HepG2 (cell line): ENCODE results near the gene BCAN. TPM values are rescaled to one million over a fixed set of nuclear protein-coding genes. Genes with fewer than 3 reads are reported as not detected.

Experiments used
- ATAC-seq: fragments of 200-7000 bp; cut with Tn5 transposase; 3 replicates; pipeline ENCODE4 v1.9.1; 2020; ENCODE audit warnings: mild to moderate bottlenecking, moderate library complexity
- BruUV-seq: library from RNA; stranded (reverse); fragments of 400-500 nt; replicated peaks from 2 replicates; lab custom pipeline; 2021; lab: Mats Ljungman, UMichigan
- CTCF ChIA-PET: fragments of 300-600 bp; formaldehyde crosslinking; extraction: SDS; loops from one replicate; lab custom pipeline; 2021; ENCODE audit warnings: low total read pairs, inconsistent platforms, low intra/inter-chr PET ratio; lab: Yijun Ruan, JAX
- POLR2A ChIA-PET: fragments of 350-600 bp; sonication (Branson Sonifier 250); formaldehyde crosslinking; loops from one replicate; lab custom pipeline; 2020; ENCODE audit warnings: antibody characterized with exemption, inconsistent platforms; lab: Yijun Ruan, JAX
- DNase-seq: peaks from one replicate; pipeline ENCODE4 v3.0.0-alpha.2; 2015; ENCODE audit warnings: low spot score
- FAIRE-seq: peaks from 3 replicates; lab custom pipeline; 2011; peaks lifted over from hg19 to GRCh38; lab: Jason Lieb, UNC
- H2AFZ ChIP-seq: one replicate; pipeline ENCODE4 v1.6.1; 2011; ENCODE audit warnings: low read length, inconsistent platforms
- H3K27ac ChIP-seq: fragments of 300-600 bp; 3 replicates; pipeline ENCODE4 v1.8.0; 2011; ENCODE audit warnings: mixed run types, mild to moderate bottlenecking, mixed read lengths, low read length, inconsistent platforms; ENCODE audit not compliant: insufficient read depth; ENCODE audit errors: extremely low read length
- H3K27me3 ChIP-seq, 2 experiments: fragments of 200-600 bp in 1 of 2; 2 replicates in 1 of 2; 3 replicates in 1 of 2; pipeline versions ENCODE4 v1.6.0 to v1.8.0; 2011; ENCODE audit warnings: low read length in 2 of 2, mild to moderate bottlenecking in 2 of 2, moderate library complexity in 2 of 2, inconsistent platforms in 1 of 2; ENCODE audit not compliant: insufficient read depth in 2 of 2, control insufficient read depth in 1 of 2
- H3K36me3 ChIP-seq, 2 experiments: fragments of 200-600 bp in 1 of 2; replicated peaks in 1 of 2; 2 replicates in 1 of 2; 3 replicates in 1 of 2; pipeline versions ENCODE4 v1.5.1 to v1.8.0; 2011; ENCODE audit warnings: low read length in 2 of 2, inconsistent platforms in 1 of 2; ENCODE audit not compliant: insufficient read depth in 2 of 2, control insufficient read depth in 1 of 2
- H3K4me1 ChIP-seq: 2 replicates; pipeline ENCODE4 v1.5.1; 2012; ENCODE audit warnings: low read length, inconsistent platforms; ENCODE audit not compliant: insufficient read depth
- H3K4me2 ChIP-seq: 2 replicates; pipeline ENCODE4 v1.6.0; 2011; ENCODE audit warnings: low read depth, low read length, inconsistent platforms
- H3K4me3 ChIP-seq, 3 experiments: fragments of 200-600 bp in 1 of 3; sonication (generic), shearing (Covaris generic) in 1 of 3; replicated peaks in 1 of 3; 2 replicates each; pipeline ENCODE4 v1.5.1; 2011 to 2016; ENCODE audit warnings: low read length in 3 of 3, inconsistent platforms in 2 of 3, low read depth in 2 of 3, mild to moderate bottlenecking in 2 of 3, control low read depth in 1 of 3, mixed read lengths in 1 of 3; ENCODE audit not compliant: insufficient read depth in 1 of 3
- H3K79me2 ChIP-seq: one replicate; pipeline ENCODE4 v1.6.1; 2011; ENCODE audit warnings: low read length, inconsistent platforms; ENCODE audit not compliant: insufficient read depth
- H3K9ac ChIP-seq: 2 replicates; pipeline ENCODE4 v1.6.0; 2011; ENCODE audit warnings: mild to moderate bottlenecking, low read depth, low read length, inconsistent platforms; ENCODE audit not compliant: insufficient read depth
- H3K9me3 ChIP-seq: 2 replicates; pipeline ENCODE4 v1.5.1; 2012; ENCODE audit warnings: mild to moderate bottlenecking, low read length
- H4K20me1 ChIP-seq: 2 replicates; pipeline ENCODE4 v1.6.0; 2011; ENCODE audit warnings: inconsistent platforms, mild to moderate bottlenecking, low read length, moderate library complexity; ENCODE audit not compliant: insufficient read depth
- ATM ChIP-seq: fragments of 450-650 bp; IDR thresholded peaks from 2 replicates; pipeline ENCODE4 v1.7.1; 2017; ENCODE audit warnings: mild to moderate bottlenecking, borderline replicate concordance
- CEBPG ChIP-seq: IDR thresholded peaks from 2 replicates; pipeline ENCODE4 v1.6.1; 2016
- HNRNPL ChIP-seq: fragments of 200-400 bp; formaldehyde crosslinking; IDR thresholded peaks from 2 replicates; pipeline ENCODE4 v1.6.1; 2017; ENCODE audit warnings: mild to moderate bottlenecking, low read depth, low read length
- JUNB ChIP-seq: sonication (generic); formaldehyde crosslinking; IDR thresholded peaks from 2 replicates; pipeline ENCODE4 v1.8.0; 2022; ENCODE audit warnings: missing genetic modification reagents, mild to moderate bottlenecking, borderline replicate concordance
- NR2F6 ChIP-seq, 2 experiments: IDR thresholded peaks; 2 replicates each; pipeline ENCODE4 v1.6.1; 2016; ENCODE audit warnings: antibody characterized with exemption in 1 of 2, mild to moderate bottlenecking in 1 of 2
- SRSF4 ChIP-seq: fragments of 200-400 bp; formaldehyde crosslinking; IDR thresholded peaks from one replicate; pipeline ENCODE4 v1.6.1; 2018; ENCODE audit warnings: mild to moderate bottlenecking, low read depth, low read length, moderate library complexity; ENCODE audit not compliant: poor library complexity, severe bottlenecking
- YY1 ChIP-seq: IDR thresholded peaks from 2 replicates; pipeline ENCODE4 v1.6.1; 2011; ENCODE audit warnings: low read length, low read depth, moderate library complexity, mild to moderate bottlenecking; ENCODE audit not compliant: insufficient read depth, insufficient replicate concordance
- ZNF160 ChIP-seq: sonication (generic); formaldehyde crosslinking; IDR thresholded peaks from 2 replicates; pipeline ENCODE4 v1.8.0; 2022; ENCODE audit warnings: mild to moderate bottlenecking, inconsistent platforms, missing genetic modification reagents
- ZNF263 ChIP-seq: sonication (generic); formaldehyde crosslinking; IDR thresholded peaks from 2 replicates; pipeline ENCODE4 v1.4.0; 2020; ENCODE audit warnings: missing genetic modification reagents
- ZNF672 ChIP-seq: sonication (generic); formaldehyde crosslinking; IDR thresholded peaks from 2 replicates; pipeline ENCODE4 v1.8.1; 2022; ENCODE audit warnings: missing genetic modification reagents
- ZNF746 ChIP-seq: sonication (generic); formaldehyde crosslinking; IDR thresholded peaks from 2 replicates; pipeline ENCODE4 v1.8.0; 2022; ENCODE audit warnings: mild to moderate bottlenecking, missing genetic modification reagents
- ZNF749 ChIP-seq: sonication (generic); formaldehyde crosslinking; IDR thresholded peaks from 2 replicates; pipeline ENCODE4 v1.8.0; 2022; ENCODE audit warnings: mild to moderate bottlenecking, missing genetic modification reagents, moderate library complexity, borderline replicate concordance
- WGBS: methylation state at CpG from one replicate; pipeline ENCODE4 v1.1.6; 2017; ENCODE audit warnings: low lambda C conversion rate; 5-methylcytosine and 5-hydroxymethylcytosine counted together
- in situ Hi-C: cut with HindIII; loops from 2 replicates; pipeline ENCODE4 v1.10.0; 2017; ENCODE audit warnings: low pct_unique_long_range_greater_than_20kb; ENCODE audit not compliant: extremely low pct_ligation_motif_present
- intact Hi-C: fragments of 100-400 bp; cut with micrococcal nuclease; formaldehyde crosslinking; loops from one replicate; pipeline ENCODE4 v1.10.0; 2022; ENCODE audit not compliant: unreplicated experiment
- polyA plus RNA-seq, 8 experiments: library from polyadenylated mRNA; depleted of rRNA in 3 of 8; stranded (reverse) in 7 of 8; unstranded in 1 of 8; fragments of >200 nt; fragmentation: Illumina TruSeq in 4 of 8; extraction: Trizol in 4 of 8; gene quantifications; 2 replicates each; pipeline versions ENCODE4 v1.2.1 to v1.2.3, GENCODE V29; 2011 to 2016; ENCODE audit warnings: low read depth in 4 of 8, missing spikeins in 1 of 8, mixed read lengths in 1 of 8; ENCODE audit not compliant: insufficient read depth in 1 of 8
- total RNA-seq, 5 experiments: library from RNA; depleted of rRNA; stranded (reverse); fragments of >200 nt; fragmentation: Illumina TruSeq; extraction: Trizol; gene quantifications; 2 replicates each; pipeline ENCODE4 v1.2.3, GENCODE V29; 2016; ENCODE audit warnings: low read depth in 1 of 5

Gene BCAN
- total and polyA plus RNA-seq, 2 of the 13 experiments (the other 11 are each of a cell fraction or from before 2014, with no cell fraction given): not detected

- WGBS: 8% methylated on average over 18 of the region's 20 CpGs
- FAIRE-seq (no peak), DNase-seq (no peak), ATAC-seq (peak; percentile 23)
- Histone ChIP-seq H3K9me3 (no peaks in the 10 kb centered on the region), H3K79me2 (no peaks in the 10 kb centered on the region), H2AFZ (no peak overlapping the region), H3K9ac (no peak overlapping the region), H3K36me3 (no peaks in the 10 kb centered on the region), H3K4me3 (no peak overlapping the region), H4K20me1 (no peaks in the 10 kb centered on the region), H3K27ac (no peak overlapping the region), H3K4me2 (no peak overlapping the region), H3K27me3 (peaks cover 14 to 47% of the 10 kb centered on the region in 2 experiments), H3K4me1 (peaks cover 40% of the 10 kb centered on the region)
- POLR2A ChIA-PET: interaction anchor here (0.7 to 2.0 kb wide), 3 partner anchors 15 to 37 kb away, joined by 3 to 5 read pairs (median 5); partner anchors contain the start of genes ISG20L2 and METTL25B
- TF ChIP-seq NR2F6 (IDR thresholded peaks at IDR 0.05): no peak
- TF ChIP-seq NR2F6 (CRISPR knock-in tag; IDR thresholded peaks at IDR 0.05): no peak
- no peak for TF ChIP-seq ZNF749 (CRISPR knock-in tag)
- TF ChIP-seq JUNB (CRISPR knock-in tag): no peak
- TF ChIP-seq ZNF263 (CRISPR knock-in tag): peak; percentile 77
- in situ Hi-C loops: loop anchor here (10.0 kb wide), 2 partner anchors 173 to 233 kb away; partner anchors contain the start of genes LRRC71 and NTRK1
- intact Hi-C loops: no loop called here
- no TSS peak for BruUV-seq
- CTCF ChIA-PET: interaction anchor here (4.7 kb wide), 1 partner anchor 34 kb away, joined by 119 read pairs; the partner anchor contains the start of genes ISG20L2 and METTL25B
Measured at GRCh38 chr1:156691665-156692440, 49.9 kb downstream of the BCAN start.

GRCh38 chr1:156692441-156692924 lies 50.6 kb downstream of the BCAN start:
- Histone ChIP-seq H3K27me3 (peaks cover 14 to 53% of the 10 kb centered on the region in 2 experiments), H3K9ac (no peak overlapping the region), H2AFZ (no peak overlapping the region), H3K79me2 (no peaks in the 10 kb centered on the region), H3K4me1 (peaks cover 44% of the 10 kb centered on the region), H3K4me3 (no peak overlapping the region), H3K36me3 (no peaks in the 10 kb centered on the region), H3K27ac (no peak overlapping the region), H3K9me3 (no peaks in the 10 kb centered on the region), H4K20me1 (no peaks in the 10 kb centered on the region), H3K4me2 (no peak overlapping the region)
- TF ChIP-seq SRSF4 (no peak), ATM (no peak), ZNF746 (no peak), ZNF160 (no peak), YY1 (no peak), CEBPG (no peak), ZNF672 (CRISPR knock-in tag) (no peak), HNRNPL (0 out of 2 replicates have a peak, but pooled peaks have one; percentile 28)
- intact Hi-C loops (no loop called here), in situ Hi-C loops (loop anchor here (10.0 kb wide), 2 partner anchors 172 to 232 kb away; partner anchors contain the start of genes LRRC71 and NTRK1)
- ChIA-PET POLR2A (interaction anchor here (1.5 to 2.0 kb wide), 2 partner anchors 14 to 36 kb away, joined by 3 to 5 read pairs; partner anchors contain the start of genes ISG20L2 and METTL25B), CTCF (interaction anchor here (0.7 kb wide), 1 partner anchor 14 kb away, joined by 3 read pairs; no protein-coding TSS in a partner anchor)
- no peak for DNase-seq
- no peak for ATAC-seq
- WGBS: 16% methylated on average over 11 of the region's 13 CpGs
- no TSS peak for BruUV-seq
- FAIRE-seq: no peak
